Measurements from ENCODE around the gene RNASEH1. TPM values are rescaled to one million over a fixed set of nuclear protein-coding genes. Genes with fewer than 3 reads are reported as not detected.

RNASEH1 gene
- total RNA-seq, 2 experiments from 2014 or later = 21.3 to 24.6 TPM

GRCh38 chr2:3598197-3598910 is 40.2 kb upstream of the RNASEH1 start:
- CTCF ChIA-PET = no interaction called here
- POLR2A ChIA-PET = no interaction called here
- Mint-ChIP-seq H3K4me1 (peaks cover 3% of the 10 kb centered on the region), H3K4me3 (no peak overlapping the region), H3K9me3 (no peaks in the 10 kb centered on the region), H3K27me3 (peaks cover 4% of the 10 kb centered on the region), H3K27ac (no peak overlapping the region), H3K36me3 (ENCODE audit: low read depth) (no peaks in the 10 kb centered on the region)
- no peak for DNase-seq

- Mint-ChIP-seq H3K27me3 (peaks cover 4% of the 10 kb centered on the region), H3K9me3 (no peaks in the 10 kb centered on the region), H3K36me3 (ENCODE audit: low read depth) (no peaks in the 10 kb centered on the region), H3K27ac (no peak overlapping the region), H3K4me1 (peaks cover 3% of the 10 kb centered on the region), H3K4me3 (no peak overlapping the region)
- CTCF ChIA-PET = no interaction called here
- POLR2A ChIA-PET = no interaction called here
- no peak for DNase-seq
These were observed 39.4 kb upstream of the RNASEH1 start for GRCh38 chr2:3597567-3597966.

- H3K36me3 Mint-ChIP-seq (ENCODE audit: low read depth) = no peaks in the 10 kb centered on the region
- peaks cover 4% of the 10 kb centered on the region for H3K27me3 Mint-ChIP-seq
- ChIA-PET CTCF (no interaction called here), POLR2A (interaction anchor here (1.2 kb wide), 1 partner anchor 38 kb away, joined by 3 read pairs; no protein-coding TSS in a partner anchor)
- no peaks in the 10 kb centered on the region for H3K9me3 Mint-ChIP-seq
- H3K4me1 Mint-ChIP-seq = peaks cover 3% of the 10 kb centered on the region
- no peak for DNase-seq
- H3K4me3 Mint-ChIP-seq = no peak overlapping the region
- H3K27ac Mint-ChIP-seq = no peak overlapping the region
These were observed 38.8 kb upstream of the RNASEH1 start for GRCh38 chr2:3596901-3597417.

- no peak overlapping the region for H3K27ac Mint-ChIP-seq
- no peak overlapping the region for H3K4me3 Mint-ChIP-seq
- ChIA-PET POLR2A (interaction anchor here (1.2 kb wide), 1 partner anchor 37 kb away, joined by 3 read pairs; no protein-coding TSS in a partner anchor), CTCF (no interaction called here)
- H3K9me3 Mint-ChIP-seq = no peaks in the 10 kb centered on the region
- no peak for DNase-seq
- peaks cover 4% of the 10 kb centered on the region for H3K27me3 Mint-ChIP-seq
- H3K4me1 Mint-ChIP-seq = peaks cover 3% of the 10 kb centered on the region
- H3K36me3 Mint-ChIP-seq (ENCODE audit: low read depth) = no peaks in the 10 kb centered on the region
These were observed 37.9 kb upstream of the RNASEH1 start for GRCh38 chr2:3595985-3596384.

- no peak for DNase-seq
- CTCF ChIA-PET = no interaction called here
- Mint-ChIP-seq H3K27me3 (peaks cover 4% of the 10 kb centered on the region), H3K4me3 (no peak overlapping the region), H3K36me3 (ENCODE audit: low read depth) (no peaks in the 10 kb centered on the region), H3K9me3 (no peaks in the 10 kb centered on the region), H3K27ac (no peak overlapping the region), H3K4me1 (peaks cover 3% of the 10 kb centered on the region)
- POLR2A ChIA-PET = no interaction called here
These were observed 37.3 kb upstream of the RNASEH1 start for GRCh38 chr2:3595404-3595803.

GRCh38 chr2:3594493-3595281 is 36.6 kb upstream of the RNASEH1 start, which contains the start of gene COLEC11:
Gene COLEC11, plus strand, starts transcription at chr2:3595112. Its CDS starts 9,229 bp downstream, at chr2:3604341.
- no peaks in the 10 kb centered on the region for H3K36me3 Mint-ChIP-seq (ENCODE audit: low read depth)
- no peak within 1 kb of the TSS for H3K27ac Mint-ChIP-seq
- peaks cover 3% of the 10 kb centered on the region for H3K4me1 Mint-ChIP-seq
- H3K9me3 Mint-ChIP-seq = no peaks in the 10 kb centered on the region
- H3K4me3 Mint-ChIP-seq = no peak within 1 kb of the TSS
- ChIA-PET POLR2A (interaction anchor here (1.2 kb wide), 1 partner anchor 10 kb away, joined by 3 read pairs; no protein-coding TSS in a partner anchor), CTCF (no interaction called here)
- H3K27me3 Mint-ChIP-seq = peaks cover 4% of the 10 kb centered on the region
- DNase-seq = no peak

GRCh38 chr2:3589086-3589485 is 31.0 kb upstream of the RNASEH1 start:
- DNase-seq = no peak
- POLR2A ChIA-PET = interaction anchor here (1.0 kb wide), 1 partner anchor 10 kb away, joined by 3 read pairs; no protein-coding TSS in a partner anchor

GRCh38 chr2:3588084-3588483 is 30.0 kb upstream of the RNASEH1 start:
- ChIA-PET CTCF (interaction anchor here (1.5 kb wide), 1 partner anchor 12 kb away, joined by 4 read pairs; no protein-coding TSS in a partner anchor), POLR2A (interaction anchor here (1.0 kb wide), 1 partner anchor 9 kb away, joined by 3 read pairs; no protein-coding TSS in a partner anchor)
- H3K4me3 Mint-ChIP-seq = no peak overlapping the region
- no peaks in the 10 kb centered on the region for H3K4me1 Mint-ChIP-seq
- no peaks in the 10 kb centered on the region for H3K9me3 Mint-ChIP-seq
- H3K27me3 Mint-ChIP-seq = no peaks in the 10 kb centered on the region
- H3K27ac Mint-ChIP-seq = no peak overlapping the region
- peaks cover 4% of the 10 kb centered on the region for H3K36me3 Mint-ChIP-seq (ENCODE audit: low read depth)
- no peak for DNase-seq

More at GRCh38 chr2:3589086-3589485, 31.0 kb upstream of the RNASEH1 start:
- no peak overlapping the region for H3K4me3 Mint-ChIP-seq
- no peaks in the 10 kb centered on the region for H3K9me3 Mint-ChIP-seq
- H3K27me3 Mint-ChIP-seq = no peaks in the 10 kb centered on the region
- no peaks in the 10 kb centered on the region for H3K4me1 Mint-ChIP-seq
- peaks cover 2% of the 10 kb centered on the region for H3K36me3 Mint-ChIP-seq (ENCODE audit: low read depth)
- H3K27ac Mint-ChIP-seq = no peak overlapping the region
- CTCF ChIA-PET = no interaction called here

GRCh38 chr2:3587432-3587831 is 29.3 kb upstream of the RNASEH1 start:
- H3K27ac Mint-ChIP-seq = no peak overlapping the region
- ChIA-PET POLR2A (no interaction called here), CTCF (interaction anchor here (1.5 kb wide), 1 partner anchor 12 kb away, joined by 4 read pairs; no protein-coding TSS in a partner anchor)
- no peaks in the 10 kb centered on the region for H3K4me1 Mint-ChIP-seq
- H3K27me3 Mint-ChIP-seq = no peaks in the 10 kb centered on the region
- no peak for DNase-seq
- H3K4me3 Mint-ChIP-seq = no peak overlapping the region
- no peaks in the 10 kb centered on the region for H3K9me3 Mint-ChIP-seq
- H3K36me3 Mint-ChIP-seq (ENCODE audit: low read depth) = peaks cover 7% of the 10 kb centered on the region

- POLR2A ChIA-PET = no interaction called here
- Mint-ChIP-seq H3K9me3 (no peaks in the 10 kb centered on the region), H3K4me1 (no peaks in the 10 kb centered on the region), H3K4me3 (no peak overlapping the region), H3K27ac (no peak overlapping the region), H3K36me3 (ENCODE audit: low read depth) (peaks cover 8% of the 10 kb centered on the region), H3K27me3 (no peaks in the 10 kb centered on the region)
- CTCF ChIA-PET = interaction anchor here (1.5 kb wide), 1 partner anchor 11 kb away, joined by 4 read pairs; no protein-coding TSS in a partner anchor
- no peak for DNase-seq
These were observed 28.9 kb upstream of the RNASEH1 start for GRCh38 chr2:3587021-3587420.

GRCh38 chr2:3586220-3586619 is 28.1 kb upstream of the RNASEH1 start:
- no peaks in the 10 kb centered on the region for H3K27me3 Mint-ChIP-seq

GRCh38 chr2:3585261-3586109 is 27.4 kb upstream of the RNASEH1 start:
- H3K27me3 Mint-ChIP-seq = no peaks in the 10 kb centered on the region
- H3K4me3 Mint-ChIP-seq = no peak overlapping the region
- peaks cover 21% of the 10 kb centered on the region for H3K36me3 Mint-ChIP-seq (ENCODE audit: low read depth)
- no peak overlapping the region for H3K27ac Mint-ChIP-seq
- ChIA-PET CTCF (interaction anchor here (1.5 kb wide), 1 partner anchor 66 kb away, joined by 4 read pairs; no protein-coding TSS in a partner anchor), POLR2A (interaction anchor here (0.7 to 1.7 kb wide), 3 partner anchors 9 to 86 kb away, joined by 3 to 7 read pairs (median 3); partner anchors contain the start of gene RNASEH1)
- peaks cover 1% of the 10 kb centered on the region for H3K4me1 Mint-ChIP-seq
- DNase-seq = no peak
- no peaks in the 10 kb centered on the region for H3K9me3 Mint-ChIP-seq

More at GRCh38 chr2:3586220-3586619, 28.1 kb upstream of the RNASEH1 start:
- peaks cover 16% of the 10 kb centered on the region for H3K36me3 Mint-ChIP-seq (ENCODE audit: low read depth)
- H3K9me3 Mint-ChIP-seq = no peaks in the 10 kb centered on the region
- H3K4me3 Mint-ChIP-seq = no peak overlapping the region
- no peak overlapping the region for H3K27ac Mint-ChIP-seq
- CTCF ChIA-PET = no interaction called here
- H3K4me1 Mint-ChIP-seq = no peaks in the 10 kb centered on the region
- no peak for DNase-seq
- POLR2A ChIA-PET = interaction anchor here (0.7 kb wide), 1 partner anchor 87 kb away, joined by 3 read pairs; no protein-coding TSS in a partner anchor

All from activated CD4-positive, alpha-beta memory T cell treated with anti-CD3 and anti-CD28 coated beads, Interleukin-2, amount 10 ng/mL, durations not matched to agents 7 days and 5 days (primary cell).